DND-41 (cell line): ENCODE measurements around the gene ZNF462.

Experiments
- ATAC-seq: fragments of 200-7000 bp; cut with Tn5 transposase; 3 replicates; pipeline ENCODE4 v1.9.1; 2021; ENCODE audit warnings: low read depth; ENCODE audit not compliant: insufficient read depth
- DNase-seq: peaks from one replicate; pipeline ENCODE4 v3.0.0-alpha.2; 2020
- H2AFZ ChIP-seq: 2 replicates; pipeline ENCODE4 v1.6.0; 2012; ENCODE audit warnings: low read depth, low read length
- H3K27ac ChIP-seq: 2 replicates; pipeline ENCODE4 v1.5.1; 2012; ENCODE audit warnings: low read length, inconsistent platforms
- H3K27me3 ChIP-seq: fragments of 200-600 bp; sonication (generic); 2 replicates; pipeline ENCODE4 v1.6.0; 2012; ENCODE audit warnings: low read length, mild to moderate bottlenecking, inconsistent platforms; ENCODE audit not compliant: insufficient read depth, poor library complexity
- H3K36me3 ChIP-seq: 2 replicates; pipeline ENCODE4 v1.5.1; 2012; ENCODE audit warnings: low read length, inconsistent platforms; ENCODE audit not compliant: insufficient read depth
- H3K4me1 ChIP-seq: 2 replicates; pipeline ENCODE4 v1.5.1; 2012; ENCODE audit warnings: mild to moderate bottlenecking, low read length; ENCODE audit not compliant: insufficient read depth
- H3K4me2 ChIP-seq: 2 replicates; pipeline ENCODE4 v1.6.0; 2012; ENCODE audit warnings: mild to moderate bottlenecking, moderate library complexity, low read length, inconsistent platforms; ENCODE audit not compliant: insufficient read depth
- H3K4me3 ChIP-seq, 2 experiments: fragments of 200-600 bp in 1 of 2; shearing (Covaris generic) in 1 of 2; 2 replicates each; pipeline ENCODE4 v1.5.1; 2012 to 2016; ENCODE audit warnings: inconsistent platforms in 2 of 2, low read length in 2 of 2, mild to moderate bottlenecking in 2 of 2, low read depth in 1 of 2, moderate library complexity in 1 of 2
- H3K79me2 ChIP-seq: 2 replicates; pipeline ENCODE4 v1.6.0; 2012; ENCODE audit warnings: low read length, inconsistent platforms; ENCODE audit not compliant: insufficient read depth
- H3K9ac ChIP-seq: 2 replicates; pipeline ENCODE4 v1.6.0; 2012; ENCODE audit warnings: low read depth, mild to moderate bottlenecking, inconsistent platforms, low read length, moderate library complexity
- H3K9me3 ChIP-seq: 2 replicates; pipeline ENCODE4 v1.5.1; 2012; ENCODE audit warnings: low read length, moderate library complexity, mild to moderate bottlenecking, inconsistent platforms; ENCODE audit not compliant: insufficient read depth, severe bottlenecking
- H4K20me1 ChIP-seq: 2 replicates; pipeline ENCODE4 v1.6.0; 2012; ENCODE audit warnings: low read length; ENCODE audit not compliant: insufficient read depth
- EZH2 ChIP-seq: IDR thresholded peaks from 3 replicates; pipeline ENCODE4 v1.6.1; 2012; ENCODE audit warnings: borderline replicate concordance, low read depth, mild to moderate bottlenecking, moderate library complexity, low read length, inconsistent platforms; ENCODE audit not compliant: severe bottlenecking
- TF ChIP-seq, protein P1 (sequence below): IDR thresholded peaks from 2 replicates; pipeline ENCODE4 v1.5.1; 2012; ENCODE audit warnings: borderline replicate concordance, low read length, moderate library complexity, mild to moderate bottlenecking; ENCODE audit not compliant: poor library complexity, severe bottlenecking; ENCODE audit errors: extremely low read depth

Gene ZNF462

DNA sequence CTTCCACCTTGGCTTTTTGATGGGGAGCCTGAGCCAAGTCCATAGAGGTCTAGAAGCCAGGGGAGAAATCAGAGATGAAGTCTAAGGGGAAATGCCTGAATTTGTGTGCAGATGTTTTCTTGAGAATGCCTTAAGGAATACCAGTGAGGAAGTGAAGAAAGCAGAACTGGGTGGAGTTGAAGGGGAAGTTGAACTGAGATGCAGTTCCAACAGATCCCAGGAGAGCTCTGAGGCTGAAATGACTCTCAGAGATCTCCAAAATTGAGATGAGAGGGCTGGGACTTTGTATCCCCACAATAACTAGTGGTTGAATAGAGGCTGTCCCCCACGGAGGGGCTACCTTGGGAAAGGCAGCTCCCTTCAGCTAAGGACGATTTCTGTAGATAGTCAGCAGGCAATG lies 197.1 kb downstream of the ZNF462 start:
- Histone ChIP-seq H3K36me3 (no peaks in the 10 kb centered on the region), H3K4me3 (no peak overlapping the region), H3K27ac (no peak overlapping the region), H3K9ac (no peak overlapping the region), H2AFZ (no peak overlapping the region), H3K79me2 (no peaks in the 10 kb centered on the region), H3K9me3 (no peaks in the 10 kb centered on the region), H3K4me1 (no peaks in the 10 kb centered on the region), H3K4me2 (no peak overlapping the region), H4K20me1 (no peaks in the 10 kb centered on the region), H3K27me3 (no peaks in the 10 kb centered on the region)
- TF ChIP-seq EZH2, result no peak
- TF ChIP-seq, protein P1, sequence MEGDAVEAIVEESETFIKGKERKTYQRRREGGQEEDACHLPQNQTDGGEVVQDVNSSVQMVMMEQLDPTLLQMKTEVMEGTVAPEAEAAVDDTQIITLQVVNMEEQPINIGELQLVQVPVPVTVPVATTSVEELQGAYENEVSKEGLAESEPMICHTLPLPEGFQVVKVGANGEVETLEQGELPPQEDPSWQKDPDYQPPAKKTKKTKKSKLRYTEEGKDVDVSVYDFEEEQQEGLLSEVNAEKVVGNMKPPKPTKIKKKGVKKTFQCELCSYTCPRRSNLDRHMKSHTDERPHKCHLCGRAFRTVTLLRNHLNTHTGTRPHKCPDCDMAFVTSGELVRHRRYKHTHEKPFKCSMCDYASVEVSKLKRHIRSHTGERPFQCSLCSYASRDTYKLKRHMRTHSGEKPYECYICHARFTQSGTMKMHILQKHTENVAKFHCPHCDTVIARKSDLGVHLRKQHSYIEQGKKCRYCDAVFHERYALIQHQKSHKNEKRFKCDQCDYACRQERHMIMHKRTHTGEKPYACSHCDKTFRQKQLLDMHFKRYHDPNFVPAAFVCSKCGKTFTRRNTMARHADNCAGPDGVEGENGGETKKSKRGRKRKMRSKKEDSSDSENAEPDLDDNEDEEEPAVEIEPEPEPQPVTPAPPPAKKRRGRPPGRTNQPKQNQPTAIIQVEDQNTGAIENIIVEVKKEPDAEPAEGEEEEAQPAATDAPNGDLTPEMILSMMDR, result no peak
- no peak for DNase-seq
- no peak for ATAC-seq
